K562 (cell line): Measurements from ENCODE around the gene BIRC5.

Experiments
- HNRNPLL ChIP-seq: fragments of 200-400 bp; formaldehyde crosslinking; IDR thresholded peaks from 2 replicates; pipeline ENCODE4 v1.6.1; 2017; ENCODE audit warnings: low read length, low read depth, mild to moderate bottlenecking; ENCODE audit not compliant: poor library complexity, severe bottlenecking
- NFYB ChIP-seq: IDR thresholded peaks from 2 replicates; pipeline ENCODE4 v1.6.1; 2011; ENCODE audit warnings: mild to moderate bottlenecking, moderate library complexity; ENCODE audit not compliant: insufficient read length; ENCODE audit errors: extremely low read depth
- TF ChIP-seq, protein P1 (sequence below), 3 experiments: IDR thresholded peaks in 2 of 3; conservative IDR thresholded peaks in 1 of 3; 2 replicates each; pipeline ENCODE4 v1.5.1; 2011 to 2012; ENCODE audit warnings: low read length in 3 of 3, mild to moderate bottlenecking in 3 of 3, control low read depth in 2 of 3, improper control_type of control experiment in 1 of 3, inconsistent platforms in 1 of 3, low read depth in 1 of 3, mixed read lengths in 1 of 3, moderate library complexity in 1 of 3; ENCODE audit not compliant: insufficient read depth in 2 of 3

DNA sequence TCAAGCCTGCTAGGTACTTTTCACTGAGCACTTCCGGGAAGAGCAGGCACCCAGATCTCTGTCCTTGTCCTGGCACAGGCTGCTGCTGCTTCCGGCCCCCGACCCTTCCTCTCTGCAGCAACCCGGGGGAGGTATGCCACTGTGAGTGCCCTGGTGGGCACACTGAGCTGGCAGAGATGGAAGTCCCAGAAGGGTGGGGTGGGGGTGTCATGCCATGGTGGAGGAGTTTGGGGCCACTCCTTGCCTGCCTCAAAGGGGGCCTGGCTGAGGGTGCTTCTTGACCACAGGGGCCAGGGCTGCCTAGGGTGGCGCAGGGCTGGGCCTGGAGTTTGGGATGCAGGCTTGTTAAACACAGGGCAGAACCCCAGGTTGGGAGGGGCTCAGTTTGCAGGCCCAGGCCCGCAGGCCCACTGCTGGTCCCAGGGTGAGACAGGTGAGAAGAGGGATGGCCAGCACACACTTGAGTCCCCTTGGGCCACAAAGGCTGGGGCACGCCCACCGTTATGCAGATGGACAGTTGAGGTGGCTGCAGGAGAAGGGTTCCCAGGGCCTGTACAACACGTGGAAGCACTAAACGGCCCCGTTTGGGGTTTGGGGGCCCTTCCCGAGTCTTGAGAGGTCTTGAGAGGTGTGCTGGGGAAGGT, 26.1 kb downstream of the BIRC5 start:
- TF ChIP-seq HNRNPLL, result no peak
- TF ChIP-seq, protein P1, sequence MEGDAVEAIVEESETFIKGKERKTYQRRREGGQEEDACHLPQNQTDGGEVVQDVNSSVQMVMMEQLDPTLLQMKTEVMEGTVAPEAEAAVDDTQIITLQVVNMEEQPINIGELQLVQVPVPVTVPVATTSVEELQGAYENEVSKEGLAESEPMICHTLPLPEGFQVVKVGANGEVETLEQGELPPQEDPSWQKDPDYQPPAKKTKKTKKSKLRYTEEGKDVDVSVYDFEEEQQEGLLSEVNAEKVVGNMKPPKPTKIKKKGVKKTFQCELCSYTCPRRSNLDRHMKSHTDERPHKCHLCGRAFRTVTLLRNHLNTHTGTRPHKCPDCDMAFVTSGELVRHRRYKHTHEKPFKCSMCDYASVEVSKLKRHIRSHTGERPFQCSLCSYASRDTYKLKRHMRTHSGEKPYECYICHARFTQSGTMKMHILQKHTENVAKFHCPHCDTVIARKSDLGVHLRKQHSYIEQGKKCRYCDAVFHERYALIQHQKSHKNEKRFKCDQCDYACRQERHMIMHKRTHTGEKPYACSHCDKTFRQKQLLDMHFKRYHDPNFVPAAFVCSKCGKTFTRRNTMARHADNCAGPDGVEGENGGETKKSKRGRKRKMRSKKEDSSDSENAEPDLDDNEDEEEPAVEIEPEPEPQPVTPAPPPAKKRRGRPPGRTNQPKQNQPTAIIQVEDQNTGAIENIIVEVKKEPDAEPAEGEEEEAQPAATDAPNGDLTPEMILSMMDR (IDR thresholded peaks at IDR 0.05 in 2 of 3, conservative IDR thresholded peaks at IDR 0.05 in 1 of 3; ENCODE audit: insufficient read depth in 2 of 3, low read depth in 1 of 3, low read length in 3 of 3), result no peak
- TF ChIP-seq NFYB, result no peak
